ENCODE measurements around the gene RUFY4.
"Not testable (repeated sequence)": the region's sequence is repeated elsewhere in the genome, so short reads cannot be mapped to it uniquely, and the experiment has no call there.

RUFY4 gene

GRCh38 chr2:218033590-218034496, 35.2 kb upstream of the RUFY4 start:
- H3K9ac ChIP-seq (ENCODE audit: low read length) = no peak overlapping the region
- H3K36me3 ChIP-seq (ENCODE audit: control insufficient read depth, low read depth, low read length) = no peaks in the 10 kb centered on the region
- no peaks in the 10 kb centered on the region for H3K9me3 ChIP-seq (ENCODE audit: control insufficient read depth, low read depth, low read length)
- no peak overlapping the region for H3K27ac ChIP-seq (ENCODE audit: low read length)
- H3K4me3 ChIP-seq (ENCODE audit: low read length) = peak overlapping the region; percentile 55
- no peaks in the 10 kb centered on the region for H3K4me1 ChIP-seq (ENCODE audit: control insufficient read depth, low read depth, low read length)
- peaks cover 28% of the 10 kb centered on the region for H3K27me3 ChIP-seq (ENCODE audit: control insufficient read depth, insufficient read depth, low read length)

- Histone ChIP-seq H3K4me3 (ENCODE audit: low read length) (peak overlapping the region; percentile 55), H3K27me3 (ENCODE audit: control insufficient read depth, insufficient read depth, low read length) (peaks cover 28% of the 10 kb centered on the region)
- not testable (repeated sequence) for H3K9me3 ChIP-seq (ENCODE audit: control insufficient read depth, low read depth, low read length); H3K27ac ChIP-seq (ENCODE audit: low read length); H3K9ac ChIP-seq (ENCODE audit: low read length); H3K36me3 ChIP-seq (ENCODE audit: control insufficient read depth, low read depth, low read length); H3K4me1 ChIP-seq (ENCODE audit: control insufficient read depth, low read depth, low read length)
Observed at GRCh38 chr2:218034497-218035213, 34.4 kb upstream of the RUFY4 start.

GRCh38 chr2:218035463-218036100, 33.5 kb upstream of the RUFY4 start:
- Histone ChIP-seq H3K4me1 (ENCODE audit: control insufficient read depth, low read depth, low read length) (no peaks in the 10 kb centered on the region), H3K9me3 (ENCODE audit: control insufficient read depth, low read depth, low read length) (no peaks in the 10 kb centered on the region), H3K27me3 (ENCODE audit: control insufficient read depth, insufficient read depth, low read length) (peaks cover 28% of the 10 kb centered on the region), H3K9ac (ENCODE audit: low read length) (no peak overlapping the region), H3K27ac (ENCODE audit: low read length) (no peak overlapping the region), H3K4me3 (ENCODE audit: low read length) (no peak overlapping the region), H3K36me3 (ENCODE audit: control insufficient read depth, low read depth, low read length) (no peaks in the 10 kb centered on the region)

GRCh38 chr2:218036371-218036770, 32.7 kb upstream of the RUFY4 start:
- H3K27ac ChIP-seq (ENCODE audit: low read length) = no peak overlapping the region

GRCh38 chr2:218039171-218039570, 29.9 kb upstream of the RUFY4 start:
- Histone ChIP-seq H3K27ac (ENCODE audit: low read length) (no peak overlapping the region), H3K9me3 (ENCODE audit: control insufficient read depth, low read depth, low read length) (no peaks in the 10 kb centered on the region), H3K27me3 (ENCODE audit: control insufficient read depth, insufficient read depth, low read length) (peaks cover 5% of the 10 kb centered on the region), H3K36me3 (ENCODE audit: control insufficient read depth, low read depth, low read length) (no peaks in the 10 kb centered on the region), H3K4me3 (ENCODE audit: low read length) (no peak overlapping the region), H3K9ac (ENCODE audit: low read length) (no peak overlapping the region), H3K4me1 (ENCODE audit: control insufficient read depth, low read depth, low read length) (no peaks in the 10 kb centered on the region)

More at GRCh38 chr2:218036371-218036770, 32.7 kb upstream of the RUFY4 start:
- Histone ChIP-seq H3K9me3 (ENCODE audit: control insufficient read depth, low read depth, low read length) (no peaks in the 10 kb centered on the region), H3K27me3 (ENCODE audit: control insufficient read depth, insufficient read depth, low read length) (peaks cover 28% of the 10 kb centered on the region), H3K4me3 (ENCODE audit: low read length) (no peak overlapping the region), H3K4me1 (ENCODE audit: control insufficient read depth, low read depth, low read length) (no peaks in the 10 kb centered on the region), H3K36me3 (ENCODE audit: control insufficient read depth, low read depth, low read length) (no peaks in the 10 kb centered on the region), H3K9ac (ENCODE audit: low read length) (no peak overlapping the region)

- no peak overlapping the region for H3K4me3 ChIP-seq (ENCODE audit: low read length)
- no peaks in the 10 kb centered on the region for H3K27me3 ChIP-seq (ENCODE audit: control insufficient read depth, insufficient read depth, low read length)
- no peak overlapping the region for H3K27ac ChIP-seq (ENCODE audit: low read length)
- no peaks in the 10 kb centered on the region for H3K9me3 ChIP-seq (ENCODE audit: control insufficient read depth, low read depth, low read length)
- H3K4me1 ChIP-seq (ENCODE audit: control insufficient read depth, low read depth, low read length) = no peaks in the 10 kb centered on the region
- no peak overlapping the region for H3K9ac ChIP-seq (ENCODE audit: low read length)
- H3K36me3 ChIP-seq (ENCODE audit: control insufficient read depth, low read depth, low read length) = no peaks in the 10 kb centered on the region
Observed at GRCh38 chr2:218040883-218041282, 28.2 kb upstream of the RUFY4 start.

- H3K36me3 ChIP-seq (ENCODE audit: control insufficient read depth, low read depth, low read length) = no peaks in the 10 kb centered on the region
- H3K4me3 ChIP-seq (ENCODE audit: low read length) = no peak overlapping the region
- no peaks in the 10 kb centered on the region for H3K27me3 ChIP-seq (ENCODE audit: control insufficient read depth, insufficient read depth, low read length)
- H3K9me3 ChIP-seq (ENCODE audit: control insufficient read depth, low read depth, low read length) = no peaks in the 10 kb centered on the region
- no peaks in the 10 kb centered on the region for H3K4me1 ChIP-seq (ENCODE audit: control insufficient read depth, low read depth, low read length)
- no peak overlapping the region for H3K27ac ChIP-seq (ENCODE audit: low read length)
- H3K9ac ChIP-seq (ENCODE audit: low read length) = no peak overlapping the region
Observed at GRCh38 chr2:218041302-218042168, 27.5 kb upstream of the RUFY4 start.

- H3K4me1 ChIP-seq (ENCODE audit: control insufficient read depth, low read depth, low read length) = no peaks in the 10 kb centered on the region
Observed at GRCh38 chr2:218043100-218043499, 26.0 kb upstream of the RUFY4 start.

GRCh38 chr2:218043701-218044109, 25.3 kb upstream of the RUFY4 start:
- no peak overlapping the region for H3K4me3 ChIP-seq (ENCODE audit: low read length)
- H3K9ac ChIP-seq (ENCODE audit: low read length) = no peak overlapping the region
- no peaks in the 10 kb centered on the region for H3K4me1 ChIP-seq (ENCODE audit: control insufficient read depth, low read depth, low read length)
- no peaks in the 10 kb centered on the region for H3K36me3 ChIP-seq (ENCODE audit: control insufficient read depth, low read depth, low read length)
- no peak overlapping the region for H3K27ac ChIP-seq (ENCODE audit: low read length)
- no peaks in the 10 kb centered on the region for H3K9me3 ChIP-seq (ENCODE audit: control insufficient read depth, low read depth, low read length)
- H3K27me3 ChIP-seq (ENCODE audit: control insufficient read depth, insufficient read depth, low read length) = no peaks in the 10 kb centered on the region

More at GRCh38 chr2:218043100-218043499, 26.0 kb upstream of the RUFY4 start:
- Histone ChIP-seq H3K36me3 (ENCODE audit: control insufficient read depth, low read depth, low read length) (no peaks in the 10 kb centered on the region), H3K4me3 (ENCODE audit: low read length) (no peak overlapping the region), H3K27ac (ENCODE audit: low read length) (no peak overlapping the region), H3K9me3 (ENCODE audit: control insufficient read depth, low read depth, low read length) (no peaks in the 10 kb centered on the region), H3K9ac (ENCODE audit: low read length) (no peak overlapping the region), H3K27me3 (ENCODE audit: control insufficient read depth, insufficient read depth, low read length) (no peaks in the 10 kb centered on the region)

GRCh38 chr2:218044599-218044998, 24.5 kb upstream of the RUFY4 start:
- H3K27me3 ChIP-seq (ENCODE audit: control insufficient read depth, insufficient read depth, low read length); H3K36me3 ChIP-seq (ENCODE audit: control insufficient read depth, low read depth, low read length); H3K4me1 ChIP-seq (ENCODE audit: control insufficient read depth, low read depth, low read length); H3K9me3 ChIP-seq (ENCODE audit: control insufficient read depth, low read depth, low read length); H3K4me3 ChIP-seq (ENCODE audit: low read length); H3K27ac ChIP-seq (ENCODE audit: low read length); H3K9ac ChIP-seq (ENCODE audit: low read length): not testable (repeated sequence)

GRCh38 chr2:218046238-218046637, 22.8 kb upstream of the RUFY4 start:
- Histone ChIP-seq H3K36me3 (ENCODE audit: control insufficient read depth, low read depth, low read length) (no peaks in the 10 kb centered on the region), H3K4me3 (ENCODE audit: low read length) (no peak overlapping the region), H3K27ac (ENCODE audit: low read length) (no peak overlapping the region), H3K9ac (ENCODE audit: low read length) (no peak overlapping the region), H3K4me1 (ENCODE audit: control insufficient read depth, low read depth, low read length) (no peaks in the 10 kb centered on the region), H3K9me3 (ENCODE audit: control insufficient read depth, low read depth, low read length) (no peaks in the 10 kb centered on the region), H3K27me3 (ENCODE audit: control insufficient read depth, insufficient read depth, low read length) (no peaks in the 10 kb centered on the region)

Data from iPS-18a (cell line).